DMS114 treated with DMSO at 0.1 percent for 48 hours (cell line): ENCODE data around the gene RUNX2.

Source experiments
- DNase-seq: peaks from one replicate; lab custom pipeline; 2025; ENCODE audit not compliant: unreplicated experiment; lab: John Stamatoyannopoulos, UW

The RUNX2 gene

GRCh38 chr6:45509426-45509825 is 181.3 kb downstream of the RUNX2 start:
- no peak for DNase-seq

- no peak for DNase-seq
These were observed 184.6 kb downstream of the RUNX2 start for GRCh38 chr6:45512717-45513116.

GRCh38 chr6:45513213-45513618 is 185.1 kb downstream of the RUNX2 start:
- DNase-seq: no peak

GRCh38 chr6:45513843-45514242 is 185.7 kb downstream of the RUNX2 start:
- no peak for DNase-seq

DNA sequence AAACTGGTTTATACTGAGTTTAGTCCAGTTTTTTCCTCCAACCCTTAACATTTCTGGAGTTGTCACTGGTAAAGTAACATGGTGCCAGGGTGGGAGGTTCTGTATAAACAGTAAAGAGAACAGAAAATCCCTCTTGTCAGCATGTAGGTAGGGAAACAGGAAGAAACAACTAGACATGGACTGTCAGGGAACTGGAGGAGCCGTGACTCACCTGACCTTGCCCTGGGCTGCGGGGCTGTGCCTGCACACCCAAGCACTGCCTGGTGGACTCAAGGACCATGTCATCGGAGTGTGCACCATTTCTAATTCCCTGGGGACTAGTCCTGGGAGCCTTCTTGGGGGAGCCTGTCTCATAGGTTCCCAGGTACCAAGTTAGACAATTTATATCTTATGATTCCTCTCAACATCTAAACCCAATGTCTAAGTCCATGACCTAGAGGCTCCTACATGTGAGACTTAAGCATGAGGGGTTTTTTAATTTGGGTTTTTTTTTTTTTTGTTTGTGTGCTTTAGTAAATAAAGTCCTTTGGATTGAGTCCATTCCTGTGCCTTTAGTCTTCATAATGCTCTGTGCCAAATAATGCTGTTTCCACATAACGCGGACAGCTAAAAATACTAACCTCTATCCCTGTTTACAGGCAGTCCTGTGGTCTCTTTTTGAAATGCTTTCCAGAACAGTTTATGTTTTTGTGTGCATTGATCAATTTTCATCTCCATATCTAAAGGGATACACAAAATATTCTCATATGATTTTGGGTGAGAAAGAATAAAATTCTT is 186.5 kb downstream of the RUNX2 start:
- no peak for DNase-seq

GRCh38 chr6:45518013-45518720 is 190.0 kb downstream of the RUNX2 start:
- DNase-seq: no peak

DNA sequence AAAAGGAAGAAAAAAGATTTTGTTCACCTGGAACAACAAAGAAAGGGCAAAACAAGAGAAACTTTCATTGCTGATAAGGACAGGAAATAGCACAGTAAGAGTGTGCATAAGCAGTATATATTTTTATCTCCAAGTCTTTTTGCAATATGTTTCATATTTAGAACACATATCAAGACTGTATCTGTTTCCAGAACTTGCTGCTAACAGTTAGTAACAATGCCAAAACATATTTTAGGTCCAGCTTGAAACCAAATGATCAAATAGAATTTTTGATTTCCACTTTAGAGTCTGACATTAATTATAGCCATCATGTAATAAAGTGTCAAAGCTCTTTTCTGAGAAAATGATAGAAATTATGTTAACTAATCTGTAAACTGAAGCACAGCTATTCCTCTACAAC is 193.1 kb downstream of the RUNX2 start:
- DNase-seq: no peak

DNA sequence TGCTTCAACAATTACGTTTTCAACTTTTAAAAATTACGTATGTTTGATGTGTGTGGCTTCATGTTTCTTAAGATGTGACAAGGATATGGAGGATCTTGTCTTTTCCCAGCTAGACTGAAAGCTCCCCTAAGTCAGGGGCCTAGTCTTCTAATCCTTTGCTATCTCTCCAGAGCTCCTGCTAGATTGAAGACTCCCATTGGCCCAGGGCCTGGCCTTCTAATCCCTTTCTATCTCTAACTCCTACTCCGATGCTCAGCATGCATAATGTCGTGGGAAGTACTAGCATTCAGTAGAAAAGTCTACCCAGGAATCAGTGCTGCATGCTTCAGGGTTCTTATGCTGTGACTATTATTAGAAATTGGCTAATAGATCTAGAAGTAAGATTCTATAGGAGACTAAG is 194.4 kb downstream of the RUNX2 start:
- DNase-seq: no peak

DNA sequence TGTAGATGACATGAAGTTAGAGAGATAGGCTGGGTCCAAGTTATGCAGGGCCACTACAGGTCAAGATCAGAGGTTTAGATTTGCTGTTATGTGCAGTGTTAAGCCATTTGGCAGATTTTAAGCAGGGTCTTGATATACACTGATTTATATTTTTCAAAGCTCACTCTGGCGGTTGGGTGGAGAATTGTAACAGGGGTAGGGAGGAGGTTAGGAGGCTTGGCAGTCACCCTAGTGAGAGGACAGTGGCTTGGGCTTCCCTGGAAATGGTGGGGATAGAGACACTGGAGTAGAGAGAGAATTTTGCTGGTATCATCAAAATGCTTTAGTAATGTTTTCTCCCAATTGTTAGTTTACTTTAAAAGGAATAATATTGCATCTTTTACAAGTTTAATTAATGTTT is 199.1 kb downstream of the RUNX2 start:
- no peak for DNase-seq

GRCh38 chr6:45531999-45532595 is 204.0 kb downstream of the RUNX2 start:
- DNase-seq: no peak

GRCh38 chr6:45532721-45533210 is 204.6 kb downstream of the RUNX2 start:
- DNase-seq: no peak

DNA sequence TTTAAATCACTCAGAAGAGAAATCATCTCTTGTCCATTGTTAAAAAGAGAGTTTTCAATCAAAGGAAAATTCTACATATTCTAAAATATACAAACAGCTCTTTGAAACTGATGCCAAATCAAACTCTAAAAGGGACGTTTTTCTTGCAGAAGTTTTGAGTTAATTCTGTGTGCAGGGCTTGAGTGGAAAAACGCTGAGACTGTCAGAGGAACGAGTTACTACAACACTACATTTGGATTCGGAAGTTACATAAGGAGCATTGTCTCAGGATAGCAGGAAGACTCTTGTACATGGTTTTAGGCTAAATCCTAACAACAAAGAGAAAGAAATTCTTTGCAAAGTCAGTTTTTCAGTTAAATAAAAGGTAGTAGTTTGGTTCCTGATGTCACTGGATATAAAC is 205.3 kb downstream of the RUNX2 start:
- DNase-seq: no peak

- no peak for DNase-seq
These were observed 207.8 kb downstream of the RUNX2 start for GRCh38 chr6:45535933-45536332.

- DNase-seq: no peak
These were observed 209.4 kb downstream of the RUNX2 start for GRCh38 chr6:45537539-45537938.

- DNase-seq: no peak
These were observed 210.8 kb downstream of the RUNX2 start for GRCh38 chr6:45538641-45539547.

- no peak for DNase-seq
These were observed 212.3 kb downstream of the RUNX2 start for GRCh38 chr6:45540375-45540920.

DNA sequence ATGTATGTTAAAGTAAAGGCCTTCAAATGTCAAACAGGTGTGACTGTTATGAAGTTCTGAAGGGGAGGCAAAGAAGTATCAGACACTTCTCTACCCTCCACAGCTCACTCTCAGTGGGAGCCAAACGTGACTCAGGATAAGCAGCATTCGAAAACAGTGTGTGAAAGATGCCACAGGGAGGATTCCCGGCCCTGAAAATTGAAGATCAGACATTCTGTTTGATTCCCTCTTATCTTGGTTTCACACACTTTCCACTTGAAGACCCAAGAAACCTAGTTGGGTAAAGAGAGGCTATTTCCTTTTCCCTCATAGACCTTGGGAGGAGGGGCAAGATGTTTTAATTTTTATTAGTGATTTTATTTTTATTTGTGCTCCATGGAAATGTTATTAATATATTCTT is 213.8 kb downstream of the RUNX2 start:
- no peak for DNase-seq

DNA sequence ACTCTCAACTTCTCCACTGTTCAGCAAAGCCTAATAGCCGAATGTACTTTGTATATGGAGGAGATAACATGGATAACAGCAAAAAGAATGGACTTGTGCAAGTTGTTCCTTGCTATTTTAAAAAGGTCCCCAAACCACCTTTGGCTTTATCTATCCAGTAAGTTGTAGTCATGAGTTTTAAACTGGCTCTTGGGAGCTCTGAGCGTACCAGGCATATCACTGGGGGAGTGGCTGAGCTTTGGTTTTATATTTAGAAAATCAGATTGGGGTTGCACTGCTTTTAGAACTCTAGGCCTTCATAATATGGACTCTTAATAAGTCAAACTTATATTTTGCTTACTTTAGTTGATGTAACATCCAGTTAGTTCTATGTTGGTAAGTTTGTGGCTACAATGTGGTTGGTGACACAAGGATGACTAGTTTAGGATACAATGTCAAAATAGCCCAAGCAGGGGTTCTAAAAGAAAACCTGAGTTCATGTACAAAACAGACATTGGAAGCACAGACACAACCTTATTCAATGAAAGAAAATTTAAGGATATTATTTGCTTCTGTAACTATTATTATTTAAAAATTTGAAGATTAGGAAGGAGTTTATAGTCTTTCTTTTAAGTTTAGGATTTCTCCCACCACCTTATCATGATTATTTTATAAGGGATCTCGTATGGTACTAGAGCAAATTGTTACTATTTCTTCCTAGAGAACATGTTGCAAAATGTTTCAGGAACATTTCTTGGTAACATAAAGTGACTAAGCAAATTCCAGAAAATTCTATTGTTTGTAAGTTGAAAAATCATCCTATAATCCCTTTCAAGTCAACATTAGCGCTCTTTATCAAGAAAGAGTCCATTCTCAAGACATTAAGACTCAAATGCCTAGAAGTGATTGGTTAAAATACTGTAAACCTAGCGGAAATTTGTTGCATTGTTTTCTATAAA is 215.4 kb downstream of the RUNX2 start:
- DNase-seq: no peak

DNA sequence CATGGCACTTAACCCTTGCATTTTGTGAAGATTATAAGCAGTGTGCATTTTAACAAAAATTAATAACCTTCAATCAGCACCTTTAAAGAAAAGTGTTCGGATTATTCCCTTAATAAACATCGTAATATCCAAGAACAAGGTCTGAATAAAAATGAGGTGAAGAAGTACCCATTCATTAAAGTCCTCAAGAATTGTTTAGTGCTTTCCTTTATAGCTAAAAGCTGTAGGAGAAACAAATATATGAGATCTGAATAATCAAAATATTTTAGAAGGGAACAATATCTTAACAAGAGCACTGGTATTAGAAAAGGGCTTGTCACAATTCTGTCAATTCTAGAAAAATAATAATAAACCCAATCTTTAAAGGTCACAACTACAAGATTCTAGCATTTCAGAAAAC is 217.3 kb downstream of the RUNX2 start:
- no peak for DNase-seq
